Common myeloid progenitor, CD34-positive (primary cell): ENCODE results near the gene WHAMM.
A peak's percentile ranks its signal among the peaks of the same experiment; 100 is the strongest.

Experiments used
- CTCF ChIA-PET: fragments of 350-600 bp; sonication (Branson Sonifier 250); formaldehyde crosslinking; loops from one replicate; lab custom pipeline; 2021; ENCODE audit warnings: antibody characterized with exemption; lab: Charles Lee
- POLR2A ChIA-PET: fragments of 350-600 bp; sonication (Branson Sonifier 250); formaldehyde crosslinking; loops from one replicate; lab custom pipeline; 2021; ENCODE audit warnings: antibody characterized with exemption; lab: Charles Lee
- DNase-seq, 3 donors: peaks; one replicate each; pipeline versions ENCODE4 v3.0.0 to v3.0.0-alpha.2; 2013
- H3K27ac ChIP-seq, 2 experiments: 1 replicate in 1 of 2; 2 replicates in 1 of 2; pipeline ENCODE4 v1.7.0; 2013; ENCODE audit warnings: inconsistent platforms in 2 of 2, low read length in 2 of 2, mild to moderate bottlenecking in 2 of 2, low read depth in 1 of 2, moderate library complexity in 1 of 2; ENCODE audit not compliant: severe bottlenecking in 2 of 2, insufficient read depth in 1 of 2, poor library complexity in 1 of 2
- H3K27me3 ChIP-seq, 5 experiments: replicated peaks in 2 of 5; 1 replicate in 3 of 5; 2 replicates in 2 of 5; pipeline versions ENCODE4 v1.6.1 to v1.7.0; 2013; ENCODE audit warnings: low read length in 4 of 5, mild to moderate bottlenecking in 2 of 5, moderate library complexity in 2 of 5, inconsistent platforms in 1 of 5; ENCODE audit not compliant: insufficient read depth in 5 of 5, control insufficient read depth in 4 of 5
- H3K36me3 ChIP-seq, 4 experiments: 1 replicate in 2 of 4; 2 replicates in 2 of 4; pipeline versions ENCODE4 v1.6.1 to v1.7.0; 2013; ENCODE audit warnings: low read length in 3 of 4, control low read depth in 1 of 4, mild to moderate bottlenecking in 1 of 4; ENCODE audit not compliant: control insufficient read depth in 4 of 4, insufficient read depth in 4 of 4
- H3K4me1 ChIP-seq, 4 experiments: 1 replicate in 3 of 4; 2 replicates in 1 of 4; pipeline versions ENCODE4 v1.6.1 to v1.7.1; 2013; ENCODE audit warnings: low read length in 3 of 4, mild to moderate bottlenecking in 3 of 4, control low read depth in 1 of 4, inconsistent platforms in 1 of 4, moderate library complexity in 1 of 4; ENCODE audit not compliant: control insufficient read depth in 4 of 4, insufficient read depth in 4 of 4; ENCODE audit errors: control extremely low read depth in 1 of 4
- H3K4me3 ChIP-seq, 7 experiments: 1 replicate in 4 of 7; 2 replicates in 3 of 7; pipeline versions ENCODE4 v1.5.1 to v1.7.0; 2013; ENCODE audit warnings: mild to moderate bottlenecking in 7 of 7, low read length in 6 of 7, moderate library complexity in 6 of 7, inconsistent platforms in 2 of 7, low read depth in 2 of 7, control low read depth in 1 of 7; ENCODE audit not compliant: insufficient read depth in 4 of 7, control insufficient read depth in 1 of 7; ENCODE audit errors: extremely low read depth in 1 of 7
- H3K9me3 ChIP-seq, 5 experiments: 1 replicate in 4 of 5; 2 replicates in 1 of 5; pipeline versions ENCODE4 v1.6.1 to v1.7.1; 2013; ENCODE audit warnings: low read length in 4 of 5, mild to moderate bottlenecking in 2 of 5, inconsistent platforms in 1 of 5, low read depth in 1 of 5, moderate library complexity in 1 of 5; ENCODE audit not compliant: control insufficient read depth in 4 of 5, insufficient read depth in 2 of 5; ENCODE audit errors: control extremely low read depth in 1 of 5
- WGBS: methylation state at CpG from one replicate; pipeline ENCODE4 v1.1.5; 2013; ENCODE audit not compliant: insufficient coverage; 5-methylcytosine and 5-hydroxymethylcytosine counted together

WHAMM gene

DNA sequence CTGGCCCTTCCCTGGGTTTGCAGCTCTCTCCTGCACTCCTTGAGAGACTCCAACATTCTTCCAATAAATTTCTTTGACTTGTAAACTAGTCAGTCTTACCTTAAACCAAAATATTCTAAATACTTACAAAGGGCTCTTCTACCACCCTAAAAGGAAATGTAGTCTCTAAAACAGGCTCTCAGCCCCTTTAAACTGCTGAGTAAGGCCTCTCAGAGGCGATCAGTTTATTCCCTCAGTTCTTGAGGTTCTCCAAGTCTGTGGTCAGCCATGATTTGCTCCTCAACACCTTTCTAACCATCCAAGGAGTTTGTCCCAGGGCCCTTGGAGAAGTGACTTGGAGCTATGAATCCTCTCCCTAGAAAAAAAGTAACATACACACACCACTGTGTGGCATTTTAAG, 64.8 kb downstream of the WHAMM start:
- H3K36me3 ChIP-seq, result peaks cover 0 to 4% (median 0%) of the 10 kb centered on the region in 4 experiments
- H3K27ac ChIP-seq, result no peak overlapping the region
- peaks cover 8 to 39% (median 28%) of the 10 kb centered on the region in 4 experiments for H3K4me1 ChIP-seq
- no peak for DNase-seq
- WGBS, result no CpG with 5 or more reads among the region's 1 CpG
- no peaks in the 10 kb centered on the region for H3K9me3 ChIP-seq
- POLR2A ChIA-PET, result interaction anchor here (0.6 kb wide), 1 partner anchor 138 kb away, joined by 3 read pairs; no protein-coding TSS in a partner anchor
- H3K27me3 ChIP-seq, result no peaks in the 10 kb centered on the region
- H3K4me3 ChIP-seq, result no peak overlapping the region
- CTCF ChIA-PET, result no interaction called here

GRCh38 chr15:82874961-82875360, 65.5 kb downstream of the WHAMM start:
- H3K36me3 ChIP-seq, result peaks cover 0 to 4% (median 0%) of the 10 kb centered on the region in 4 experiments
- no peak overlapping the region for H3K4me3 ChIP-seq
- CTCF ChIA-PET, result no interaction called here
- H3K9me3 ChIP-seq, result no peaks in the 10 kb centered on the region
- no peaks in the 10 kb centered on the region for H3K27me3 ChIP-seq
- WGBS, result 97% methylated on average over 8 of the region's 10 CpGs
- no peak overlapping the region for H3K27ac ChIP-seq
- peaks cover 8 to 34% (median 28%) of the 10 kb centered on the region in 4 experiments for H3K4me1 ChIP-seq
- no peak for DNase-seq
- POLR2A ChIA-PET, result interaction anchor here (0.6 kb wide), 1 partner anchor 138 kb away, joined by 3 read pairs; no protein-coding TSS in a partner anchor

GRCh38 chr15:82875411-82876003, 66.1 kb downstream of the WHAMM start:
- H3K27ac ChIP-seq, result no peak overlapping the region
- H3K4me1 ChIP-seq, result peaks cover 5 to 30% (median 22%) of the 10 kb centered on the region in 4 experiments
- peaks cover 0 to 4% (median 0%) of the 10 kb centered on the region in 4 experiments for H3K36me3 ChIP-seq
- ChIA-PET POLR2A (no interaction called here), CTCF (no interaction called here)
- H3K4me3 ChIP-seq, result no peak overlapping the region
- H3K27me3 ChIP-seq, result no peaks in the 10 kb centered on the region
- 96% methylated on average over 7 of the region's 7 CpGs for WGBS
- H3K9me3 ChIP-seq, result no peaks in the 10 kb centered on the region
- no peak for DNase-seq

DNA sequence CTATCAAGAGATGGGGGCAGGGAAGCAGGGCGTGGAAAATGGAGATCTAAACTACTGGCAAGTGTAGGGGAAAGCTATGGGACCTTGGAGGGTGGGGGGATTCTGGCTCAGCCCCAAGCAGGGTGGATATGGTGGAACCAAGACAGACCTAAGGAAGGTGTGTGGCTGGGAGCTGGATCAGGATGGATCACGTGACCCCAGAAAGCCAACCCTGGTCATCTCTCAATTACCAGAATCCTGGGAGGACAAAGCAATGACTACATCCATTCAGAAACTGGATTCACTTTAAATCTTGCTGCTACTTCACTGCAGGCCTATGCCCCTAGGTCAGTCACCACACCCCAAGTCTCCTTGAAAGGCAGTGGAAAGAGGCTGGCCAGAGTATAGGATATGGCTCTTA, 68.4 kb downstream of the WHAMM start:
- peaks cover 0 to 4% (median 0%) of the 10 kb centered on the region in 4 experiments for H3K36me3 ChIP-seq
- peaks cover 0 to 14% (median 6%) of the 10 kb centered on the region in 4 experiments for H3K4me1 ChIP-seq
- H3K9me3 ChIP-seq, result no peaks in the 10 kb centered on the region
- ChIA-PET POLR2A (no interaction called here), CTCF (interaction anchor here (1.2 to 1.5 kb wide), 2 partner anchors 12 to 122 kb away, joined by 3 to 4 read pairs; no protein-coding TSS in a partner anchor)
- no peak for DNase-seq
- no peak overlapping the region for H3K4me3 ChIP-seq
- H3K27me3 ChIP-seq, result no peaks in the 10 kb centered on the region
- H3K27ac ChIP-seq, result no peak overlapping the region
- WGBS, result 92% methylated on average over 2 of the region's 2 CpGs

DNA sequence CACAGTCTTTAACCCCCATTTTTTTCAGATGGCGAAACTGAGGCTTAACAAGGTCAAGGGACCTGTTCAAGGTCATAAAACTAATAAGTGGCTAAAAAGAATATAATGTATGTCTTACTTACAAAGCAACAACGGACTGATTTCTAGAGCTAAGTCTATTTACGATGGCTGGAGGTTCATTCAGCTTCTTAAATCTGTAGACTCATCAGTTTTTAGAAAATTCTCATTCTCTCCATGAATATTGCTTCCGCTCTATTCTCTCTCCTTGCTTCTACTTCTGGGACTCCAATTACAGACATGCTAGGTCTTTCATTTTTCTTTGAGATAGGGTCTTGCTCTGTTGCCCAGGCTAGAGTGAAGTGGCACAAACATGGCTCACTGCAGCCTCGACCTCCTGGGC, 68.9 kb downstream of the WHAMM start:
- H3K36me3 ChIP-seq, result peaks cover 0 to 4% (median 0%) of the 10 kb centered on the region in 4 experiments
- no peak for DNase-seq
- 100% methylated on average over 3 of the region's 5 CpGs for WGBS
- ChIA-PET POLR2A (no interaction called here), CTCF (interaction anchor here (1.5 kb wide), 1 partner anchor 12 kb away, joined by 4 read pairs; no protein-coding TSS in a partner anchor)
- no peaks in the 10 kb centered on the region for H3K27me3 ChIP-seq
- H3K4me1 ChIP-seq, result peaks cover 0 to 9% (median 6%) of the 10 kb centered on the region in 4 experiments
- no peaks in the 10 kb centered on the region for H3K9me3 ChIP-seq
- H3K27ac ChIP-seq, result no peak overlapping the region
- H3K4me3 ChIP-seq, result no peak overlapping the region

GRCh38 chr15:82880704-82881103, 71.3 kb downstream of the WHAMM start:
- H3K36me3 ChIP-seq, result no peaks in the 10 kb centered on the region
- POLR2A ChIA-PET, result no interaction called here
- no peak overlapping the region for H3K27ac ChIP-seq
- no peaks in the 10 kb centered on the region for H3K27me3 ChIP-seq
- no peak overlapping the region for H3K4me3 ChIP-seq
- WGBS, result 46% methylated on average over 6 of the region's 6 CpGs
- no peaks in the 10 kb centered on the region for H3K9me3 ChIP-seq
- CTCF ChIA-PET, result no interaction called here
- DNase-seq, result peak in 2 of 3 donors; percentile 17 to 38
- peaks cover 0 to 8% (median 6%) of the 10 kb centered on the region in 4 experiments for H3K4me1 ChIP-seq

DNA sequence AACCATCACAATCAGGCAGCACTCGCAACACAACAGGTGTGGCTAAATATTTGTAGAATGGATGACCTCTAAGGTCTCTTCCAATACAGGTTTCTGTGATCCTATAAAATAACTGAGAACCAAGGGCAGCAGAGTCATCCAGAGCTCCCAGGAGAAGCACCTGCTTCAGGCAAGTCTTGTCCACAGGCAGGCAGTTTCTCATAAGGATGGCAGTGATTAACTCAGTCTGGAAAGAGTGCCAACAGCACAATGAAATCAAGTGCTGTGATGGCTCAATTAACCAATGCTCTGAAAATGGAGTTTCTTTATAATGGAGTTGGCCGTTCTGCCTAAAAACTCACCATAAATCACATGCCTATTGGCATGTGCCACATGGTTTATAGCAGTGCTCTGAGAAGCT, 72.3 kb downstream of the WHAMM start:
- no CpG with 5 or more reads among the region's 2 CpGs for WGBS
- POLR2A ChIA-PET, result interaction anchor here (0.6 kb wide), 1 partner anchor 39 kb away, joined by 5 read pairs; no protein-coding TSS in a partner anchor

More for the DNA sequence above, 72.3 kb downstream of the WHAMM start:
- Histone ChIP-seq H3K9me3 (no peaks in the 10 kb centered on the region), H3K27me3 (no peaks in the 10 kb centered on the region), H3K4me1 (peaks cover 0 to 8% (median 6%) of the 10 kb centered on the region in 4 experiments), H3K36me3 (no peaks in the 10 kb centered on the region), H3K4me3 (no peak overlapping the region), H3K27ac (no peak overlapping the region)
- DNase-seq, result no peak
- CTCF ChIA-PET, result no interaction called here
